Anterior cingulate cortex (tissue), 58 donors: ENCODE measurements around the gene TRAF3.
A peak's percentile ranks its signal among the peaks of the same experiment; 100 is the strongest.
"Not testable (repeated sequence)": the region's sequence is repeated elsewhere in the genome, so short reads cannot be mapped to it uniquely, and the experiment has no call there.

ENCODE experiments used
- DNase-seq, 58 donors: peaks; one replicate each; lab custom pipeline; 2025; lab: John Stamatoyannopoulos, UW

TRAF3 gene

GRCh38 chr14:102854091-102854703, 76.9 kb downstream of the TRAF3 start:
- no peak for DNase-seq

- no peak for DNase-seq
Observed at GRCh38 chr14:102856179-102856578, 78.9 kb downstream of the TRAF3 start.

DNA sequence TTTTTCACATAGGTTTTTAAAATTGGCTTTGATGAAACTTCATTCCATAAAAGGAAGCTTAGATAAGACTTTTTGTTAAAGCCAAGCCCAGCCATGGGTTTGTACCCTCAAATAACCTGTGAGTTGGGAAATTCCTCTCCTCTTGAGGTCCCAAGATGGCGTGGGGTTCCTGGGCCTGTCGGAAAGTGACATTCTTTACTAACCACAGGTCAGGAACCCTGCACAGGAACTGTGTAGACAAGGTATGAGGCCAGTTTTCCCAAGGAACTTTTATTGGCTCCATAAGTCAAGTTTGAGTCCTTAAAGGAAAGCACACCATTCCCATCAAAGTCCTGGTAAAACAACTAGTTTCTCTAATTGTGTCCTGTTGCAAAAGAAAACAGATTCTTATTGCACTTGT, 80.2 kb downstream of the TRAF3 start:
- no peak for DNase-seq

GRCh38 chr14:102859911-102860310, 82.7 kb downstream of the TRAF3 start:
- DNase-seq = no peak

DNA sequence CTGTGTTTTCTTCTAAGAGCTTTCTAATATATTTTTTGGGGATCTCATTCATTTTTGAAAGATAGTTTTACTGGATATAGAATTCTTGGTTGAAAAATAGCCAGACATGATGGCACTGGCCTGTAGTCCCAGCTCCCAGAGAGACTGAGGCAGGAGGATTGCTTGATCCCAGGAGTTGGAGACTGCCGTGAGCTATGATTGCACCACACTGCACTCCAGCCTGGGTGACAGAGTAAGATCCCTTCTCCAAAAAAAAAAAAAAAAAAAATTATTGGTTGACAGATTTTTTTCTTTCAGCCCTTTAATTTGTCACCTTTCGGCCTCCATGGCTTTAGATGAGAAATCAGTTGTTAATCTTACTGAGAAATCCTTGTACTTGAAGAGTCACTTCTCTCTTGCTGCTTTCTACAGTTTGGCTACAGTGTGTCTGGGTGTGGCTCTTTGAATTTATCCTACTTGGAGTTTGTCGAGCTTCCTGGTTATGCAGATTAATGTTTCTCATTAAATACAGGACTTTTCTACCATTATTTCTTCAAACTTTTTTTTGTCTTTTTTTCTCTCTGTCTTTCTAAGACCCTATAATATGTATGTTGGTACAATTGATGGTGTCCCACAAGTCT, 85.0 kb downstream of the TRAF3 start:
- no peak for DNase-seq

- no peak for DNase-seq
Observed at GRCh38 chr14:102863381-102863780, 86.1 kb downstream of the TRAF3 start.

GRCh38 chr14:102865916-102866315, 88.7 kb downstream of the TRAF3 start:
- not testable (repeated sequence) for DNase-seq

GRCh38 chr14:102866982-102867761, 89.9 kb downstream of the TRAF3 start:
- DNase-seq = no peak

DNA sequence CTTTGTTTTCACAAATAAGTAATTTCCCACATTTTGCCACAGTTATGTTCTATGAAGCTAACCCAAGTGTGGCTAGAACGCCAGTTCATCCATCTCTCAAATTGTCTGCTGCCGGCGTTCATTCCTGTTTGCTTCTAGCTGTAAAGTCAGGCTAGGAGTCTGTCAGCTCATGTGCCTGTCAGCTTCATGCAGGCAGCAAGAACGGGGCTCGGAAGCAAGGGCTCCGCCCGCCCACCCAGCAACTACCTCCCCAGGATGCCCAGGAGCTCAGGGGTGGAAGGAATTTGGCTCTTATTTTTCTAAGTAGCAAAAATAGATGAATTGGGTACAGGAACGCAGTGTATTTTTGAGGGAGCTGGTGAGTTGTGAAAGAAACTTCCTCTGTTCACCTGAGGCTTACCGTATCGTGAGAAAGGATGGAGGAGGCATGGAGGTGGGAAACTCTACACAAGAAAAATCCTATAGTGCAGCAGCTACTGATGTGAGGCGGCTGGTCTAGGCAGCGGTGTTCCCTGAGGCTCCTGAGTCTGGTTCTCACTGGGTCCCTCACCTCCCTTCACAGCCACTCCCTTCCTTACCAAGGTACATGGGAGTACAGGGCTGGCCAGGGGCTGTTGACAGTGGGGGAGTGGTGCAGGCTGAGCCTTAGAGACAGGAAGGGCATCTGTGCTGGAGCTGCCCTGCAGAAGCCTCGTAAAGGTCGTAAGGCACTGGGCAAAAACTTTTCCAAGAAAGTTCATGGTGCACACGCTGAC, 90.8 kb downstream of the TRAF3 start:
- no peak for DNase-seq

DNA sequence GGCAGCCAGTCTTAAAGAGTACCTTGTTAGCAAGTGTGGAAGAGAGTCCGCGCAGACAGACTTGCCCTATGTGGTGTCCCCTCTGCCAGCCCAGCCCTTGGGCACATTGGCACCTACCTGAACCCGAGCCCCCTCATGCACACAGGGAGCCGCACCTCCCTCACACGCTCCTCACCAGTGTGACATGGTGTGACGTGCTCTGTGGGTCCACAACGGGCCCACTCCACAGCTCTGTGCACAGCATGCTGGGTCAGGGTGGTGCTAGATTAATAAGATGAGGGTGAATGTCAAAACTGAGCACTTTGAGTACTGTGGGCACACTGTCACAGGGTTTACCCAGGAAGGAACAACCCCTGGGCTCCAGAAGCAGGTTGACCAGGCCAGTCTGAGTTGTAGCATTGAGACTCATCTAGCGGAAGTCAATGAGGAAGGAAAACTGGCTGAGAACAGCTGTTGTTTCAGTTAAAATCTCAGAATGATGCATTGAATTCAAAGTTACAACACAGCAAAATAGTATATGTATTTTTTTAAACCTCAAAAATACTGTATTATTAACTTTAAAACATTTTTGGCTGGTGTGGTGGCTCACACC, 91.8 kb downstream of the TRAF3 start:
- no peak for DNase-seq

DNA sequence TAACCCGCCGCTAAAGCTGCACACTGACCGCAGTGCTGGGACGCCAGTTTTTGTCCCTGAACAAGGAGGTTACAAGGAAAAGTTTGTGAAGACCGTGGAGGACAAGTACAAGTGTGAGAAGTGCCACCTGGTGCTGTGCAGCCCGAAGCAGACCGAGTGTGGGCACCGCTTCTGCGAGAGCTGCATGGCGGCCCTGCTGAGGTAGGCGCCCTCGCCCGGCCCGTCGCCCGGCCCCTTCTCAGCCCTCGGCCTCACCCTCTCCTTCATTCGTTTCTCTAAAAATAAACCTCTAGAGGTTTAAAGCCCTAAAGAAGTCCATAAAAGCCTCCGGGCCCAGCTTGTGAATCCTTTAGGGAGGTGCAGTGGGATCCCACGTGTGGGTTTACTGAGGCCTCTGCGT, 93.0 kb downstream of the TRAF3 start:
- no peak for DNase-seq

DNA sequence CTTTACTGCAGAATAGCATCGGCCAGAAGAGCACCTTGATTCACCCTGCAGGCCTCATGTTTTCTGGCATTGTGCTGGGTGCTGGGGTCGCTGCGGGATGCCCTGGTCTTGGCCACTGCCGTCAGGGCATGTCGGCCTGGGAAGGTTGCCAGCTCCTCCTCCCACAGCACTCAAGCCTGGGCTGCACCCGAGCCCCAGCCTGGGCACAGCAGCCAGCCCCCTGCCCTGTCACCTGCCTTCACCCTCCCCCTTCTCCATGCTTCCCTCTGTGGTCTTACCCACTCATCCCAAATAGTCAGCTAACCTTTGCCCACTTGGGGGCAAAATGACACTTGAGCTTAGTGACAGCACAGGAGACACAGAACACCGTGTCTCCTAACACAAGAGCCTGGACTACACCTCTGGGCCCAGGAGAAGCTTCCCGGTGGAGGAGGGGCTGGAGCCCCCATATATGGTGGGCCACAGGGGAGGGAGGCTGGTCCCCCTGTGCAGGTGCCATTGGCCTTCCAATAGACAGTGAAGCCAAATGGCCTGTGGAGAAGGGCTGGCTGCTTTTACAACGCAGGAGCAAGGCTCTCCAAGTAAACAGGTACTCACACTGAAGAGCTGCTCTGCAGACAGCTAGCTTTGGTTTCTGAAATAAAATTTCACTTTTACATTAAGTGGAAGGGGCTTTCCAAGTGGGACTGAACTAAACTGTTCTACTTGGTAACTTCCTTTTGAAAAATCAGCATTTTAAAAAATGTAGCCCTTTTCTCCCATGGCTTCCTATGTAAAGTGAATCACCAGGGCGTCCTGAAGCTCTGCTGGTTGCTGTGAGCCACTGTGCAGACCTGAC, 94.0 kb downstream of the TRAF3 start:
- DNase-seq = peak in 1 of 58 donors; percentile 10

- DNase-seq = no peak
Observed at GRCh38 chr14:102872020-102872419, 94.8 kb downstream of the TRAF3 start.

DNA sequence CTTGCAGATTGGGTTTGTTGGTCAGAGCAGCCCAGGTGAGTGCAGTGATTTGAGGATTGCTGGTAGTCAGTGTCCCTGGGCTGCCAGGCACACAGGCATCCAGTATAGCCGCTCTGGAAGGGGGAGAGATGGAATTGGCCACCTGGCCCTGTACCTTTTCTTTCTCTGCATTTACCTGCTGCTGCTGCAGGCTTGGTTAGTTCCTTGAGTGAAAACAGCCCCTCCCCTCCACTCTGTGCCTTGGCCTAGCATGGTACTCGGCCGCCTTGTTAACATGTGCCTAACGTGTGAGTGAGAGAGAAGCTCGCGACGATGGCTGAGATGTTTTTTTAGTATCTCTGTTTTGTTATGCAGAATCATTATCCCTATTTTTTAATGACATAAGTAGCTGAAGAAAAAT, 95.9 kb downstream of the TRAF3 start:
- no peak for DNase-seq

DNA sequence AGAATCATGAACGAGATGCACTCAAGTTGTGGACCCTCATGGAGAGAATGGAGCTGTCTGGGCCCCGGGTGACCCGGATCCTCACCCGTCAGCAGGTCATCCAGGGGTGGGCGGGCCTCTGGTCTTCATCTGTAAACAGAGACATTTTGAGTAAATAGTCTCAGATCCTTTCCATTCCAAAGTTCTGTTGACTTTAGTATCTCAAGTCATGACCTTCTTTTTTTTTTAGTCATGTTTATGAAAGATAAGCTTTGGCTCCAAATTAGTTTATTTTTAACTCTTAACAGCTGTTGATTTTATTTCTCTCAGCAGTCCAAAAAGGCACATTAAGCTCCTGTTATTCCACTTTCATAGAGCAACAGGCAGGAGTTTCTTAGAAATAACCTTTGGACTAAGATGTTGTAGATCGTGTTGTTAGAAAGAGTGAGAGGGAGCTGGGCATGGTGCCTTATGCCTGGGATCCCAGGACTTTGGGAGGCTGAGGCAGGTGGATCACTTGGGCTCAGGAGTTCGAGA, 96.4 kb downstream of the TRAF3 start:
- DNase-seq = no peak

GRCh38 chr14:102875652-102876051, 98.4 kb downstream of the TRAF3 start:
- DNase-seq = no peak

DNA sequence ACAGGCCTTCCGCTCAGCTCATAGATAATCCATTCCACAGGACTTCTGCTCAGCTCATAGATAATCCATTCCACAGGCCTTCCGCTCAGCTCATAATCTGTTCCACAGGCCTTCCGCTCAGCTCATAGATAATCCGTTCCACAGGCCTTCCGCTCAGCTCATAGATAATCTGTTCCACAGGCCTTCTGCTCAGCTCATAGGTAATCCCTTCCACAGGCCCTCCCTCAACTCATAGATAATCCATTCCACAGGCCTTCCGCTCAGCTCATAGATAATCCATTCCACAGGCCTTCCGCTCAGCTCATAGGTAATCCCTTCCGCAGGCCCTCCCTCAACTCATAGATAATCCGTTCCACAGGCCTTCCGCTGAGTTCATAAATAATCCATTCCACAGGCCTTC, 100.3 kb downstream of the TRAF3 start:
- not testable (repeated sequence) for DNase-seq

GRCh38 chr14:102878174-102878969, 101.1 kb downstream of the TRAF3 start:
- no peak for DNase-seq
